Body of pancreas (tissue), 4 donors: ENCODE data around the gene SETD5.
A peak's percentile ranks its signal among the peaks of the same experiment; 100 is the strongest.

Experiments used
- CTCF ChIP-seq, 7 experiments: fragments of 450-650 bp in 4 of 7; fragments of 200-600 bp in 3 of 7; sonication (generic) in 3 of 7; IDR thresholded peaks; one replicate each; pipeline ENCODE4 v1.5.1; 2016 to 2019; ENCODE audit warnings: antibody characterized with exemption in 7 of 7
- POLR2A ChIP-seq, 3 donors: fragments of 450-650 bp; IDR thresholded peaks; one replicate each; pipeline ENCODE4 v1.6.1; 2016; ENCODE audit warnings: antibody characterized with exemption in 3 of 3, mild to moderate bottlenecking in 2 of 3

- no peak for TF ChIP-seq CTCF (IDR thresholded peaks at IDR 0.05)
- peak; percentile 65 to 78 (median 69) for TF ChIP-seq POLR2A (IDR thresholded peaks at IDR 0.05)
These were observed 1.1 kb upstream of the SETD5 start for GRCh38 chr3:9396301-9396631.
